ENCODE results near the gene PLK5.

- TF ChIP-seq TCF12 (IDR thresholded peaks at IDR 0.05) (no peak), REST (IDR thresholded peaks at IDR 0.05; ENCODE audit: low read depth, low read length) (no peak), CTCF (IDR thresholded peaks at IDR 0.05) (no peak), GABPA (IDR thresholded peaks at IDR 0.05; ENCODE audit: low read depth) (no peak), USF2 (IDR thresholded peaks at IDR 0.05; ENCODE audit: borderline replicate concordance, low read depth, low read length) (no peak)
Observed at GRCh38 chr19:1514295-1514661, 9.6 kb upstream of the PLK5 start.

Data from SK-N-SH (cell line).